ENCODE data around the gene UBASH3A. TPM values are rescaled to one million over a fixed set of nuclear protein-coding genes. Genes with fewer than 3 reads are reported as not detected.

UBASH3A gene
- total RNA-seq, 1 experiment from 2014 or later, result not detected

- no peak overlapping the region for H3K4me3 Mint-ChIP-seq (ENCODE audit: unreplicated experiment)
- H3K36me3 Mint-ChIP-seq (ENCODE audit: insufficient read depth, unreplicated experiment), result no peaks in the 10 kb centered on the region
- no peak for DNase-seq
- no peaks in the 10 kb centered on the region for H3K36me3 ChIP-seq (ENCODE audit: control insufficient read depth, insufficient read depth, low read length)
- POLR2A ChIA-PET, result no interaction called here
- no TSS peak for BruUV-seq (replicated peaks)
- no peaks in the 10 kb centered on the region for H3K9me3 ChIP-seq
- no peak overlapping the region for H3K4me3 ChIP-seq (ENCODE audit: low read depth, low read length)
- no peaks in the 10 kb centered on the region for H3K4me1 ChIP-seq
- intact Hi-C loops (cut with micrococcal nuclease; ENCODE audit: unreplicated experiment), result no loop called here
- CTCF ChIA-PET, result no interaction called here
- TF ChIP-seq CTCF (IDR thresholded peaks at IDR 0.05; ENCODE audit: insufficient read depth in 1 of 2, low read depth in 1 of 2, low read length in 1 of 2, severe bottlenecking in 1 of 2, unreplicated experiment in 1 of 2), result no peak
- H3K4me1 Mint-ChIP-seq (ENCODE audit: low read depth, unreplicated experiment), result no peaks in the 10 kb centered on the region
- H3K9me3 Mint-ChIP-seq (ENCODE audit: unreplicated experiment), result no peaks in the 10 kb centered on the region
- H3K27me3 ChIP-seq (replicated peaks; ENCODE audit: control insufficient read depth, insufficient read depth, low read length), result no peaks in the 10 kb centered on the region
- H3K27ac Mint-ChIP-seq (ENCODE audit: unreplicated experiment), result no peak overlapping the region
- H3K27me3 Mint-ChIP-seq (ENCODE audit: insufficient read depth, unreplicated experiment), result no peaks in the 10 kb centered on the region
Measured at GRCh38 chr21:42409366-42409765, 5.7 kb downstream of the UBASH3A start.

GRCh38 chr21:42411197-42411869 lies 7.6 kb downstream of the UBASH3A start:
- intact Hi-C loops (cut with micrococcal nuclease; ENCODE audit: unreplicated experiment), result no loop called here
- no peak for TF ChIP-seq CTCF (IDR thresholded peaks at IDR 0.05; ENCODE audit: insufficient read depth in 1 of 2, low read depth in 1 of 2, low read length in 1 of 2, severe bottlenecking in 1 of 2, unreplicated experiment in 1 of 2)
- Histone ChIP-seq H3K36me3 (ENCODE audit: control insufficient read depth, insufficient read depth, low read length) (no peaks in the 10 kb centered on the region), H3K4me3 (ENCODE audit: low read depth, low read length) (no peak overlapping the region), H3K9me3 (no peaks in the 10 kb centered on the region), H3K4me1 (no peaks in the 10 kb centered on the region), H3K27me3 (replicated peaks; ENCODE audit: control insufficient read depth, insufficient read depth, low read length) (no peaks in the 10 kb centered on the region)
- POLR2A ChIA-PET, result no interaction called here
- Mint-ChIP-seq H3K27me3 (ENCODE audit: insufficient read depth, unreplicated experiment) (no peaks in the 10 kb centered on the region), H3K4me3 (ENCODE audit: unreplicated experiment) (no peak overlapping the region), H3K36me3 (ENCODE audit: insufficient read depth, unreplicated experiment) (no peaks in the 10 kb centered on the region), H3K4me1 (ENCODE audit: low read depth, unreplicated experiment) (no peaks in the 10 kb centered on the region), H3K9me3 (ENCODE audit: unreplicated experiment) (no peaks in the 10 kb centered on the region), H3K27ac (ENCODE audit: unreplicated experiment) (no peak overlapping the region)
- peak in 1 of 2 experiments; percentile 15 for DNase-seq
- BruUV-seq (replicated peaks), result no TSS peak
- CTCF ChIA-PET, result interaction anchor here (0.6 to 1.6 kb wide), 3 partner anchors 30 to 266 kb away, joined by 3 to 4 read pairs (median 3); no protein-coding TSS in a partner anchor

GRCh38 chr21:42411891-42412635 lies 8.4 kb downstream of the UBASH3A start:
- no TSS peak for BruUV-seq (replicated peaks)
- no peaks in the 10 kb centered on the region for H3K4me1 ChIP-seq
- POLR2A ChIA-PET, result no interaction called here
- CTCF ChIA-PET, result interaction anchor here (0.8 kb wide), 1 partner anchor 51 kb away, joined by 3 read pairs; no protein-coding TSS in a partner anchor
- Mint-ChIP-seq H3K27ac (ENCODE audit: unreplicated experiment) (no peak overlapping the region), H3K9me3 (ENCODE audit: unreplicated experiment) (no peaks in the 10 kb centered on the region), H3K27me3 (ENCODE audit: insufficient read depth, unreplicated experiment) (no peaks in the 10 kb centered on the region), H3K4me3 (ENCODE audit: unreplicated experiment) (no peak overlapping the region), H3K4me1 (ENCODE audit: low read depth, unreplicated experiment) (no peaks in the 10 kb centered on the region), H3K36me3 (ENCODE audit: insufficient read depth, unreplicated experiment) (no peaks in the 10 kb centered on the region)
- no peaks in the 10 kb centered on the region for H3K9me3 ChIP-seq
- DNase-seq, result no peak
- intact Hi-C loops (cut with micrococcal nuclease; ENCODE audit: unreplicated experiment), result no loop called here
- no peak overlapping the region for H3K4me3 ChIP-seq (ENCODE audit: low read depth, low read length)
- no peaks in the 10 kb centered on the region for H3K36me3 ChIP-seq (ENCODE audit: control insufficient read depth, insufficient read depth, low read length)
- no peak for TF ChIP-seq CTCF (IDR thresholded peaks at IDR 0.05; ENCODE audit: insufficient read depth in 1 of 2, low read depth in 1 of 2, low read length in 1 of 2, severe bottlenecking in 1 of 2, unreplicated experiment in 1 of 2)
- H3K27me3 ChIP-seq (replicated peaks; ENCODE audit: control insufficient read depth, insufficient read depth, low read length), result no peaks in the 10 kb centered on the region

Data from Caco-2 (cell line).